HG03045 (cell line): ENCODE results near the gene DDX5.
A peak's percentile ranks its signal among the peaks of the same experiment; 100 is the strongest.

Experiments used
- ATAC-seq: cut with Tn5 transposase; IDR thresholded peaks from one replicate; pipeline ENCODE4 v1.9.1; 2021; ENCODE audit warnings: mild to moderate bottlenecking, moderate library complexity; ENCODE audit not compliant: unreplicated experiment

Gene DDX5

GRCh38 chr17:64506201-64506575 lies at the start of gene DDX5:
Gene DDX5 (minus strand): TSS chr17:64506289. CDS start chr17:64506119, 170 bp downstream.
- peak; percentile 66 for ATAC-seq

- no peak for ATAC-seq
These were observed 49.2 kb upstream of the DDX5 start for GRCh38 chr17:64555281-64555680.

GRCh38 chr17:64554028-64554637 lies 48.0 kb upstream of the DDX5 start:
- ATAC-seq: no peak

- no peak for ATAC-seq
These were observed 45.4 kb upstream of the DDX5 start for GRCh38 chr17:64551461-64551860.

- no peak for ATAC-seq
These were observed 41.2 kb upstream of the DDX5 start for GRCh38 chr17:64547319-64547718.

- ATAC-seq: no peak
These were observed 40.6 kb upstream of the DDX5 start for GRCh38 chr17:64546716-64547115.

- ATAC-seq: no peak
These were observed 38.7 kb upstream of the DDX5 start for GRCh38 chr17:64544742-64545141.

- no peak for ATAC-seq
These were observed 34.2 kb upstream of the DDX5 start for GRCh38 chr17:64540118-64540776.

- ATAC-seq: no peak
These were observed 32.5 kb upstream of the DDX5 start for GRCh38 chr17:64538508-64539130.

- ATAC-seq: no peak
These were observed 31.4 kb upstream of the DDX5 start for GRCh38 chr17:64537488-64537887.

- no peak for ATAC-seq
These were observed 30.8 kb upstream of the DDX5 start for GRCh38 chr17:64536913-64537312.

- no peak for ATAC-seq
These were observed 29.3 kb upstream of the DDX5 start for GRCh38 chr17:64535357-64535756.

GRCh38 chr17:64534187-64534586 lies 28.1 kb upstream of the DDX5 start:
- ATAC-seq: no peak

GRCh38 chr17:64533784-64534183 lies 27.7 kb upstream of the DDX5 start:
- no peak for ATAC-seq

- no peak for ATAC-seq
These were observed 26.3 kb upstream of the DDX5 start for GRCh38 chr17:64532409-64532808.

- no peak for ATAC-seq
These were observed 25.9 kb upstream of the DDX5 start for GRCh38 chr17:64531955-64532371.

- ATAC-seq: no peak
These were observed 23.1 kb upstream of the DDX5 start for GRCh38 chr17:64529221-64529620.

GRCh38 chr17:64527914-64528313 lies 21.8 kb upstream of the DDX5 start:
- ATAC-seq: no peak

- ATAC-seq: no peak
These were observed 14.3 kb upstream of the DDX5 start for GRCh38 chr17:64520359-64520758.

GRCh38 chr17:64519601-64520000 lies 13.5 kb upstream of the DDX5 start:
- no peak for ATAC-seq

- no peak for ATAC-seq
These were observed 9.7 kb upstream of the DDX5 start for GRCh38 chr17:64515829-64516228.

GRCh38 chr17:64515419-64515818 lies 9.3 kb upstream of the DDX5 start:
- ATAC-seq: no peak
